Measurements from ENCODE around the gene DUSP9.

DUSP9 gene, protein sequence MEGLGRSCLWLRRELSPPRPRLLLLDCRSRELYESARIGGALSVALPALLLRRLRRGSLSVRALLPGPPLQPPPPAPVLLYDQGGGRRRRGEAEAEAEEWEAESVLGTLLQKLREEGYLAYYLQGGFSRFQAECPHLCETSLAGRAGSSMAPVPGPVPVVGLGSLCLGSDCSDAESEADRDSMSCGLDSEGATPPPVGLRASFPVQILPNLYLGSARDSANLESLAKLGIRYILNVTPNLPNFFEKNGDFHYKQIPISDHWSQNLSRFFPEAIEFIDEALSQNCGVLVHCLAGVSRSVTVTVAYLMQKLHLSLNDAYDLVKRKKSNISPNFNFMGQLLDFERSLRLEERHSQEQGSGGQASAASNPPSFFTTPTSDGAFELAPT

DNA sequence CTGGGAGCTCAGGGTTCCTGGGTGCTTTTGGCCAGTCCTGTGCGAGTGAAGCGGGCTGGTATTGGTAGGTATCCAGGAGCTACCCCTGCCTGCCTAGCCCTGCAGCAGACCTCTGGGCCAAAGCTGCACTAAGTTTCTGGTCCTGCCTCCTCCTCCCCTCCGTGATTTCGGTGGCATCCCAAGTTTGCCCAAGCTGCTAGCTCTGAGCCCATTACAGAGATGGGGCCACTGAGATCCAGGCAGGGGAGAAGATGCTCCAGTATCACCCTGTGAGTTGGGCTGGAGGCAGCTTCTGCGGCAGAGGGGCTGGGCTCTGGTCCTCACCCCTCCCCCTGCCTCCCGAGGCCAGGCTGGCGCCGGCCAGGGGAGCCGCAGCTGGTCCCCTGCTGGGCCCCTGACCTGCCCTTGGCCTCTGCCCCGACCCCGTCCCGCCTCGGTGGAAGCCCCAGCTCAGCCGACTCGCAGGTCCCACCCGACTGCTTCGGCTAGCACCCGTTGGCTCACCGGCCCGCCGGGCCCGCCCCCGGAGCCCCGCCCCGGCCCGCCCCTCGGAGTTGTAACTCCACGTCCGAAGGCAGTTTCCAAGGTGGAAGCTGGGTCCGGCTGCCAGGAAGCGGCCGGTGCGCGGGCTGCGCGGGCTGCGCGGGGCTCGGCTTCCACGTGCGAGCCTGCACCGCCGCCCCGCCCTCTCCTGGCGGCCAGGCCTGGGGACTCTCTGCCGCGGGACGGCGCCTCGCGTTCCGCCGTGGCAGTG is at the start of gene DUSP9:
DUSP9 (plus strand) TSS at position 584 of the 754 bp plus-strand sequence. CDS start 751 bp downstream, outside the sequence.
- no peak within 1 kb of the TSS for H3K4me3 ChIP-seq (ENCODE audit: low read depth, low read length)
- TF ChIP-seq, protein P1, sequence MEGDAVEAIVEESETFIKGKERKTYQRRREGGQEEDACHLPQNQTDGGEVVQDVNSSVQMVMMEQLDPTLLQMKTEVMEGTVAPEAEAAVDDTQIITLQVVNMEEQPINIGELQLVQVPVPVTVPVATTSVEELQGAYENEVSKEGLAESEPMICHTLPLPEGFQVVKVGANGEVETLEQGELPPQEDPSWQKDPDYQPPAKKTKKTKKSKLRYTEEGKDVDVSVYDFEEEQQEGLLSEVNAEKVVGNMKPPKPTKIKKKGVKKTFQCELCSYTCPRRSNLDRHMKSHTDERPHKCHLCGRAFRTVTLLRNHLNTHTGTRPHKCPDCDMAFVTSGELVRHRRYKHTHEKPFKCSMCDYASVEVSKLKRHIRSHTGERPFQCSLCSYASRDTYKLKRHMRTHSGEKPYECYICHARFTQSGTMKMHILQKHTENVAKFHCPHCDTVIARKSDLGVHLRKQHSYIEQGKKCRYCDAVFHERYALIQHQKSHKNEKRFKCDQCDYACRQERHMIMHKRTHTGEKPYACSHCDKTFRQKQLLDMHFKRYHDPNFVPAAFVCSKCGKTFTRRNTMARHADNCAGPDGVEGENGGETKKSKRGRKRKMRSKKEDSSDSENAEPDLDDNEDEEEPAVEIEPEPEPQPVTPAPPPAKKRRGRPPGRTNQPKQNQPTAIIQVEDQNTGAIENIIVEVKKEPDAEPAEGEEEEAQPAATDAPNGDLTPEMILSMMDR (IDR thresholded peaks at IDR 0.05; ENCODE audit: low read depth, low read length): no peak

GRCh38 chrX:153598541-153599191 is 48.3 kb upstream of the DUSP9 start, which contains the start of gene CCNQ:
TSS of gene CCNQ (minus strand) at chrX:153599139. CDS start at chrX:153599073, 66 bp downstream.
- peak within 1 kb of the TSS; percentile 68 for H3K4me3 ChIP-seq (ENCODE audit: low read depth, low read length)
- TF ChIP-seq, protein P1 (IDR thresholded peaks at IDR 0.05; ENCODE audit: low read depth, low read length): no peak

DNA sequence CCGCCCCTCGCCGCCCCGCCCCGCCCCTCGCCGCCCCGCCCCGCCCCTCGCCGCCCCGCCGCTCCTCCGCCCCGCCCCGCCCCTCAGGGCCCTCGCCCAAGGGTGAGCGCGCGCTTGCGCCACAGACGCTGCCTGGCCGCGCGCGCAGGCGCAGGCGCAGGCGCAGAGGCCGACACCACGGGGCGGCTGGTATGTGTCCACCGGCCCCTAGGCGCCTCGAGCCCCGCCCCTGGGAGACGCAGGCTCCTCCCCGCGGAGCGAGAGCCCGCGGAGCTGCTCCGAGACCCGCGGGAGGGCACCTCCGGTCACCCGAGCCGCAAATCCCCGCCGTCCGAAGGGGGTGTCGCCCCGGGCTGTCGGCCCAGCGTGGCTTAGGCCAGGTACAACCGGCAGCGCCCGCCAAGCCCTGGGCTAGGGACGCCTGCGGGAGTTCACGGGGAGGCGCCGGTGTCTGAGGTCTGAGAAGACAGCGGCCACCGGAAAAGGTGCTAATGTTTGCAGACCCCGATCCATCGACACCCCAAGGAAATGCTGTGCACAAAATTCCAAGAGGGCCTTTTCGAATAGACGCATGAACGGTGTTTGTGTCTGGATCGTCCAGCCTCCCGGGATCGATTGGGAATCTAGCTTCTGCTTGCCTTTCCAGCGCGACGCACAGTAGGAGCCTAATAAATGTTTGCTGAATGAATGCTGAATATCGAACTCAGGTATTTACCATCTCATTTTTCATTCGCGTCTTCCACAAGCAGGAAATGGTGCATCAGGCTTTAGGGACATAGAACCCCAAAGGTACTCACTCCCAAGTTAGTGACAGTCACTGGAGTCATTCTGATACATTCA is 47.6 kb upstream of the DUSP9 start:
- TF ChIP-seq, protein P1 (IDR thresholded peaks at IDR 0.05; ENCODE audit: low read depth, low read length): no peak
- peak overlapping the region; percentile 67 for H3K4me3 ChIP-seq (ENCODE audit: low read depth, low read length)

GRCh38 chrX:153600032-153600373 is 47.0 kb upstream of the DUSP9 start:
- peak overlapping the region; percentile 67 for H3K4me3 ChIP-seq (ENCODE audit: low read depth, low read length)
- TF ChIP-seq, protein P1 (IDR thresholded peaks at IDR 0.05; ENCODE audit: low read depth, low read length): no peak

DNA sequence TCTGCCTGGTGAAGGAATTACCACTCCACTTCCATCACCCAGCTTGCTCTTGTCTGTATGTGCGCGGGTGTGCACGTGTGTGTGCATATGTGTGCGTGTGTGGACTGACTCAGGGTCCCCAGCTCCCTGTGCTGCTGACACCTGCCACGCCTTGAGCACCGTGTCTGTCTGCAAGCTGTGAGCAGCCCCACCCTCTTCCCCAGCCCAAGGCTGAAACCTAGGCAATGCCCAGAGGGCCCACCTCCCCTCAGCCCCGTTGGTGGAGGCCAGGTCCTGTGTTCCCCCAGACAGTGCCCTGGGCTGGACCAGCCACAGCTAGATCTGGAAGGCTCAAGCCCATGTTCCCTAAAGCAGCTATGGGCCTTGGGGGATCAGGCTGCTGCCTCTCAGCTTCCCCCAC is 46.1 kb upstream of the DUSP9 start:
- no peak overlapping the region for H3K4me3 ChIP-seq (ENCODE audit: low read depth, low read length)

GRCh38 chrX:153601511-153602110 is 45.4 kb upstream of the DUSP9 start:
- H3K4me3 ChIP-seq (ENCODE audit: low read depth, low read length): no peak overlapping the region
- TF ChIP-seq, protein P1 (IDR thresholded peaks at IDR 0.05; ENCODE audit: low read depth, low read length): no peak

More for the DNA sequence above, 46.1 kb upstream of the DUSP9 start:
- TF ChIP-seq, protein P1 (IDR thresholded peaks at IDR 0.05; ENCODE audit: low read depth, low read length): no peak
